H1 (cell line): ENCODE data around the gene LSM10. TPM values are rescaled to one million over a fixed set of nuclear protein-coding genes. Genes with fewer than 3 reads are reported as not detected.

ENCODE experiments used
- CTCF ChIA-PET: fragments of 300-600 bp; sonication (Branson Sonifier 250); formaldehyde crosslinking; loops from one replicate; lab custom pipeline; 2021; ENCODE audit not compliant: partially characterized antibody; lab: Charles Lee
- POLR2A ChIA-PET: fragments of 300-600 bp; sonication (Branson Sonifier 250); formaldehyde crosslinking; loops from one replicate; lab custom pipeline; 2021; ENCODE audit warnings: inconsistent platforms; ENCODE audit not compliant: partially characterized antibody; lab: Charles Lee
- DNase-seq, 2 experiments: peaks; one replicate each; pipeline versions ENCODE4 v3.0.0 to v3.0.0-alpha.2; 2010 to 2022; ENCODE audit warnings: low spot score in 2 of 2, low read depth in 1 of 2, mixed read lengths in 1 of 2
- FAIRE-seq: peaks from 2 replicates; lab custom pipeline; 2011; peaks lifted over from hg19 to GRCh38; lab: Jason Lieb, UNC
- H2AFZ ChIP-seq: 2 replicates; pipeline ENCODE4 v1.8.1; 2012; ENCODE audit warnings: low read length, inconsistent platforms
- H2AK5ac ChIP-seq: 2 replicates; pipeline ENCODE4 v1.6.1; 2013; ENCODE audit warnings: low read depth, low read length
- H2BK120ac ChIP-seq: replicated peaks from 2 replicates; pipeline ENCODE3; 2013; ENCODE audit warnings: low read depth, low read length, inconsistent platforms
- H2BK12ac ChIP-seq: 2 replicates; pipeline ENCODE4 v1.6.1; 2013; ENCODE audit warnings: low read depth, low read length
- H2BK15ac ChIP-seq: 2 replicates; pipeline ENCODE4 v1.6.1; 2013; ENCODE audit warnings: low read length
- H2BK20ac ChIP-seq: 2 replicates; pipeline ENCODE4 v1.6.1; 2013; ENCODE audit warnings: low read length
- H2BK5ac ChIP-seq: 2 replicates; pipeline ENCODE4 v1.6.1; 2013; ENCODE audit warnings: low read depth, low read length
- H3K14ac ChIP-seq: 2 replicates; pipeline ENCODE4 v1.6.1; 2013; ENCODE audit warnings: inconsistent platforms; ENCODE audit not compliant: insufficient read length
- H3K18ac ChIP-seq: 2 replicates; pipeline ENCODE4 v1.6.1; 2013; ENCODE audit warnings: low read length; ENCODE audit errors: extremely low read depth
- H3K23ac ChIP-seq: 2 replicates; pipeline ENCODE4 v1.6.1; 2013; ENCODE audit warnings: inconsistent platforms; ENCODE audit not compliant: insufficient read length
- H3K23me2 ChIP-seq: 2 replicates; pipeline ENCODE4 v1.6.1; 2013; ENCODE audit warnings: low read depth, low read length
- H3K27ac ChIP-seq: 2 replicates; pipeline ENCODE4 v1.6.1; 2011; ENCODE audit warnings: low read depth, low read length, inconsistent platforms
- H3K27me3 ChIP-seq, 4 experiments: replicated peaks in 1 of 4; 1 replicate in 1 of 4; 2 replicates in 3 of 4; pipeline versions ENCODE4 v1.6.1 to v1.8.1; 2011 to 2013; ENCODE audit warnings: low read length in 3 of 4, mild to moderate bottlenecking in 3 of 4, inconsistent platforms in 2 of 4, mixed read lengths in 2 of 4, moderate library complexity in 1 of 4; ENCODE audit not compliant: control insufficient read depth in 3 of 4, insufficient read depth in 3 of 4; ENCODE audit errors: extremely low read depth in 1 of 4
- H3K36me3 ChIP-seq, 4 experiments: 2 replicates each; pipeline versions ENCODE4 v1.6.1 to v1.8.1; 2011 to 2013; ENCODE audit warnings: mild to moderate bottlenecking in 4 of 4, low read length in 3 of 4, moderate library complexity in 2 of 4, control low read depth in 1 of 4, inconsistent platforms in 1 of 4; ENCODE audit not compliant: insufficient read depth in 4 of 4, control insufficient read depth in 2 of 4
- H3K4ac ChIP-seq: replicated peaks from 2 replicates; pipeline ENCODE3; 2013; ENCODE audit warnings: low read length, low read depth, mixed read lengths, inconsistent platforms; ENCODE audit not compliant: insufficient read length
- H3K4me1 ChIP-seq, 4 experiments: replicated peaks in 1 of 4; 1 replicate in 1 of 4; 2 replicates in 3 of 4; pipeline versions ENCODE4 v1.6.1 to v1.8.1; 2011 to 2013; ENCODE audit warnings: low read length in 3 of 4, inconsistent platforms in 2 of 4, mixed read lengths in 1 of 4; ENCODE audit not compliant: insufficient read depth in 4 of 4, control insufficient read depth in 3 of 4
- H3K4me2 ChIP-seq, 2 experiments: 2 replicates each; pipeline versions ENCODE4 v1.6.1 to v1.8.1; 2011 to 2013; ENCODE audit warnings: low read depth in 2 of 2, low read length in 2 of 2, control low read depth in 1 of 2, inconsistent platforms in 1 of 2, mild to moderate bottlenecking in 1 of 2; ENCODE audit not compliant: insufficient read depth in 1 of 2
- H3K4me3 ChIP-seq, 4 experiments: fragments of 200-600, 300-600 bp in 1 of 4; sonication (generic), shearing (Covaris generic), sonication (Bioruptor Twin) in 1 of 4; 2 replicates each; pipeline versions ENCODE4 v1.5.1 to v1.8.1; 2011 to 2016; ENCODE audit warnings: low read length in 4 of 4, low read depth in 3 of 4, control low read depth in 2 of 4, inconsistent platforms in 2 of 4, mild to moderate bottlenecking in 2 of 4, mixed read lengths in 1 of 4, moderate library complexity in 1 of 4; ENCODE audit not compliant: insufficient read depth in 2 of 4; ENCODE audit errors: extremely low read depth in 1 of 4
- H3K56ac ChIP-seq: replicated peaks from 2 replicates; pipeline ENCODE3; 2013; ENCODE audit warnings: low read depth, mild to moderate bottlenecking, mixed read lengths, low read length, inconsistent platforms; ENCODE audit not compliant: insufficient read length
- H3K79me1 ChIP-seq: 2 replicates; pipeline ENCODE4 v1.6.1; 2013; ENCODE audit warnings: low read depth, low read length, control low read depth
- H3K79me2 ChIP-seq, 2 experiments: 2 replicates each; pipeline versions ENCODE4 v1.6.1 to v1.8.1; 2012 to 2013; ENCODE audit warnings: low read length in 2 of 2, mild to moderate bottlenecking in 2 of 2, inconsistent platforms in 1 of 2; ENCODE audit not compliant: insufficient read depth in 2 of 2, control insufficient read depth in 1 of 2
- H3K9ac ChIP-seq, 4 experiments: replicated peaks in 1 of 4; 1 replicate in 1 of 4; 2 replicates in 3 of 4; pipeline versions ENCODE4 v1.6.1 to v1.8.1; 2011 to 2013; ENCODE audit warnings: low read depth in 3 of 4, low read length in 3 of 4, control low read depth in 2 of 4, mild to moderate bottlenecking in 2 of 4, moderate library complexity in 2 of 4, inconsistent platforms in 1 of 4; ENCODE audit errors: extremely low read depth in 1 of 4
- H3K9me3 ChIP-seq, 2 experiments: 2 replicates each; pipeline versions ENCODE4 v1.6.1 to v1.8.1; 2012 to 2013; ENCODE audit warnings: mild to moderate bottlenecking in 2 of 2, moderate library complexity in 2 of 2, control low read depth in 1 of 2, inconsistent platforms in 1 of 2, low read depth in 1 of 2, low read length in 1 of 2, mixed read lengths in 1 of 2; ENCODE audit not compliant: insufficient read depth in 2 of 2
- H4K20me1 ChIP-seq, 2 experiments: replicated peaks in 1 of 2; 2 replicates each; pipeline versions ENCODE3 to v1.8.1; 2011 to 2013; ENCODE audit warnings: inconsistent platforms in 2 of 2, low read length in 2 of 2, mild to moderate bottlenecking in 1 of 2; ENCODE audit not compliant: insufficient read depth in 2 of 2, control insufficient read depth in 1 of 2
- H4K5ac ChIP-seq: 2 replicates; pipeline ENCODE4 v1.6.1; 2013; ENCODE audit warnings: low read length, low read depth, mixed read lengths, inconsistent platforms; ENCODE audit not compliant: insufficient read length
- H4K8ac ChIP-seq: 2 replicates; pipeline ENCODE4 v1.8.0; 2013; ENCODE audit warnings: mild to moderate bottlenecking, moderate library complexity, low read length, inconsistent platforms; ENCODE audit not compliant: insufficient read depth; ENCODE audit errors: extremely low read depth
- H4K91ac ChIP-seq: replicated peaks from 2 replicates; pipeline ENCODE3; 2013; ENCODE audit warnings: low read length, mixed read lengths, inconsistent platforms; ENCODE audit not compliant: insufficient read length
- EGR1 ChIP-seq: IDR thresholded peaks from 2 replicates; pipeline ENCODE4 v1.6.1; 2011; ENCODE audit warnings: low read depth, low read length, borderline replicate concordance
- EZH2 ChIP-seq: fragments of 200-600 bp; sonication (generic); IDR thresholded peaks from 2 replicates; pipeline ENCODE4 v1.7.1; 2012; ENCODE audit warnings: low read depth, mild to moderate bottlenecking, moderate library complexity, low read length, inconsistent platforms; ENCODE audit not compliant: severe bottlenecking
- GTF2F1 ChIP-seq: IDR thresholded peaks from 2 replicates; pipeline ENCODE4 v1.6.1; 2012; ENCODE audit warnings: low read depth, low read length, improper control_type of control experiment, borderline replicate concordance
- HDAC2 ChIP-seq, 2 experiments: fragments of 300-600 bp in 1 of 2; sonication (generic) in 1 of 2; IDR thresholded peaks; 2 replicates each; pipeline ENCODE4 v1.6.1; 2011 to 2012; ENCODE audit warnings: low read depth in 2 of 2, low read length in 2 of 2, mild to moderate bottlenecking in 2 of 2, moderate library complexity in 2 of 2, borderline replicate concordance in 1 of 2, inconsistent platforms in 1 of 2
- HDAC6 ChIP-seq: IDR thresholded peaks from one replicate; pipeline ENCODE4 v1.7.1; 2012; ENCODE audit warnings: low read depth, mild to moderate bottlenecking, inconsistent platforms, low read length, moderate library complexity
- POLR2A ChIP-seq, 2 experiments: IDR thresholded peaks; 1 replicate in 1 of 2; 2 replicates in 1 of 2; pipeline ENCODE4 v1.6.1; 2011; ENCODE audit warnings: low read depth in 2 of 2, low read length in 2 of 2, mild to moderate bottlenecking in 2 of 2; ENCODE audit errors: control extremely low read depth in 1 of 2
- RFX5 ChIP-seq: IDR thresholded peaks from 2 replicates; pipeline ENCODE4 v1.6.1; 2011; ENCODE audit warnings: low read depth, low read length, improper control_type of control experiment, borderline replicate concordance
- WGBS, 2 experiments: shearing (Covaris generic) in 1 of 2; methylation state at CpG; one replicate each; pipeline versions ENCODE4 v1.1.6 to v1.1.7; 2013 to 2015; ENCODE audit warnings: low lambda C conversion rate in 2 of 2, mixed read lengths in 2 of 2, inconsistent platforms in 1 of 2, low coverage in 1 of 2, missing lambda C conversion rate in 1 of 2; ENCODE audit not compliant: insufficient replicate concordance in 2 of 2, insufficient coverage in 1 of 2, insufficient read length in 1 of 2; ENCODE audit errors: extremely low coverage in 1 of 2, missing lambda C conversion rate in 1 of 2; 5-methylcytosine and 5-hydroxymethylcytosine counted together
- polyA plus RNA-seq, 7 experiments: library from polyadenylated mRNA; depleted of rRNA in 3 of 7; stranded (reverse) in 5 of 7; unstranded in 2 of 7; fragments of >200 nt in 5 of 7; fragments of 200-250 nt in 2 of 7; gene quantifications; 1 replicate in 5 of 7; 2 replicates in 1 of 7; 4 replicates in 1 of 7; pipeline versions ENCODE4 v1.2.1 to v1.2.3, GENCODE V29; 2011 to 2013; ENCODE audit warnings: missing spikeins in 2 of 7, mixed read lengths in 2 of 7
- total RNA-seq: library from RNA; stranded (reverse); fragmentation: NEBNext Ultra II Directional; extraction: Animal tissue kit (Norgen Biotek cat#: 25700); gene quantifications from 2 replicates; pipeline ENCODE4 v1.2.1, GENCODE V29; 2021
- TF ChIP-seq, protein P1 (sequence below), 3 experiments: IDR thresholded peaks; 1 replicate in 2 of 3; 2 replicates in 1 of 3; pipeline versions ENCODE4 v1.5.1 to v1.6.1; 2011; ENCODE audit warnings: low read length in 3 of 3, mild to moderate bottlenecking in 3 of 3, inconsistent platforms in 2 of 3, low read depth in 1 of 3, moderate library complexity in 1 of 3; ENCODE audit not compliant: insufficient read depth in 1 of 3; ENCODE audit errors: control extremely low read depth in 1 of 3
- TF ChIP-seq, protein P2 (sequence below): IDR thresholded peaks from 2 replicates; pipeline ENCODE4 v1.6.1; 2012; ENCODE audit warnings: low read length, inconsistent platforms

The LSM10 gene
- total and polyA plus RNA-seq, 2 of the 8 experiments (the other 6 are each of a cell fraction or from before 2014, with no cell fraction given): 59.5 to 140 TPM

DNA sequence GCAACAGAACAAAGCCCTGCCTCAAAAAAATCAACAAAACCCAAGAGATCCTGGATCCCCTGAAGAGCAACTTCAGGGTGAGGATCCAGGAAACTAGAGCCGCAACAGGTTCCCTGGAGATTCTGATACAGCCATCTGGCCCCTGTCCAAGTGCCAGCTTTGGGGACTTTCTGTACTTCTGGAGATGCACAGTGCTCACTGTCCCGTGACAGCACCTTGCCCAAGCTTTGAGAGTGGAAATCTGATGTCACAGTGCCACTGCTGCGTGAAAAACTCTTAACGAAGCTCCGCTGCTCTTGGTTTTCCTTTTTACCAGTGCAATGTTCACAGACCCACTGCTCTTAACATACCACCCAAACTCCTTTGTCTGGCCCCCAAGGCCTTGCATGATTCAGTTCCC lies 38.3 kb downstream of the LSM10 start:
- Histone ChIP-seq H3K27ac (no peak overlapping the region), H4K5ac (no peak overlapping the region), H3K23me2 (no peaks in the 10 kb centered on the region), H4K91ac (no peak overlapping the region), H3K4me2 (no peak overlapping the region), H3K18ac (no peak overlapping the region), H3K4me3 (no peak overlapping the region), H3K9me3 (no peaks in the 10 kb centered on the region), H4K20me1 (peaks cover 3 to 6% of the 10 kb centered on the region in 2 experiments), H3K79me1 (no peaks in the 10 kb centered on the region; the same call in 1 of the 2 replicates), H2BK120ac (no peak overlapping the region), H3K36me3 (peaks cover 2 to 18% (median 8%) of the 10 kb centered on the region in 4 experiments; a peak in 6 of 8 replicates), H4K8ac (peak overlapping the region; percentile 36; the same call in 1 of the 2 replicates), H3K79me2 (peaks cover 0 to 6% of the 10 kb centered on the region in 2 experiments; a peak in 2 of 4 replicates), H3K23ac (no peak overlapping the region), H2BK12ac (no peak overlapping the region), H2AFZ (no peak overlapping the region), H2BK20ac (no peak overlapping the region), H3K27me3 (no peaks in the 10 kb centered on the region), H3K4ac (no peak overlapping the region), H3K9ac (no peak overlapping the region), H2BK15ac (no peak overlapping the region), H3K4me1 (no peaks in the 10 kb centered on the region), H3K14ac (no peak overlapping the region), H2AK5ac (no peak overlapping the region), H2BK5ac (no peak overlapping the region), H3K56ac (no peak overlapping the region)
- DNase-seq: no peak
- 99% methylated on average over 5 of the region's 5 CpGs; no CpG with 5 or more reads in 1 of the 2 experiments for WGBS, 2 experiments
- ChIA-PET CTCF (interaction anchor here (1.1 to 13.3 kb wide), 4 partner anchors 8 to 43 kb away, joined by 3 to 150 read pairs (median 16); no protein-coding TSS in a partner anchor), POLR2A (interaction anchor here (1.2 to 2.9 kb wide), 3 partner anchors 27 to 42 kb away, joined by 3 to 7 read pairs (median 3); no protein-coding TSS in a partner anchor)
- no peak for FAIRE-seq
- TF ChIP-seq, protein P1, sequence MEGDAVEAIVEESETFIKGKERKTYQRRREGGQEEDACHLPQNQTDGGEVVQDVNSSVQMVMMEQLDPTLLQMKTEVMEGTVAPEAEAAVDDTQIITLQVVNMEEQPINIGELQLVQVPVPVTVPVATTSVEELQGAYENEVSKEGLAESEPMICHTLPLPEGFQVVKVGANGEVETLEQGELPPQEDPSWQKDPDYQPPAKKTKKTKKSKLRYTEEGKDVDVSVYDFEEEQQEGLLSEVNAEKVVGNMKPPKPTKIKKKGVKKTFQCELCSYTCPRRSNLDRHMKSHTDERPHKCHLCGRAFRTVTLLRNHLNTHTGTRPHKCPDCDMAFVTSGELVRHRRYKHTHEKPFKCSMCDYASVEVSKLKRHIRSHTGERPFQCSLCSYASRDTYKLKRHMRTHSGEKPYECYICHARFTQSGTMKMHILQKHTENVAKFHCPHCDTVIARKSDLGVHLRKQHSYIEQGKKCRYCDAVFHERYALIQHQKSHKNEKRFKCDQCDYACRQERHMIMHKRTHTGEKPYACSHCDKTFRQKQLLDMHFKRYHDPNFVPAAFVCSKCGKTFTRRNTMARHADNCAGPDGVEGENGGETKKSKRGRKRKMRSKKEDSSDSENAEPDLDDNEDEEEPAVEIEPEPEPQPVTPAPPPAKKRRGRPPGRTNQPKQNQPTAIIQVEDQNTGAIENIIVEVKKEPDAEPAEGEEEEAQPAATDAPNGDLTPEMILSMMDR (IDR thresholded peaks at IDR 0.05; ENCODE audit: control extremely low read depth in 1 of 3, insufficient read depth in 1 of 3, low read depth in 1 of 3, low read length in 3 of 3): no peak
- TF ChIP-seq EZH2 (no peak), EGR1 (no peak), POLR2A (IDR thresholded peaks at IDR 0.05; ENCODE audit: control extremely low read depth in 1 of 2, low read depth in 2 of 2, low read length in 2 of 2) (no peak), RFX5 (no peak), HDAC2 (IDR thresholded peaks at IDR 0.05; ENCODE audit: borderline replicate concordance in 1 of 2, low read depth in 2 of 2, low read length in 2 of 2) (no peak), GTF2F1 (no peak), HDAC6 (no peak)
- TF ChIP-seq, protein P2, sequence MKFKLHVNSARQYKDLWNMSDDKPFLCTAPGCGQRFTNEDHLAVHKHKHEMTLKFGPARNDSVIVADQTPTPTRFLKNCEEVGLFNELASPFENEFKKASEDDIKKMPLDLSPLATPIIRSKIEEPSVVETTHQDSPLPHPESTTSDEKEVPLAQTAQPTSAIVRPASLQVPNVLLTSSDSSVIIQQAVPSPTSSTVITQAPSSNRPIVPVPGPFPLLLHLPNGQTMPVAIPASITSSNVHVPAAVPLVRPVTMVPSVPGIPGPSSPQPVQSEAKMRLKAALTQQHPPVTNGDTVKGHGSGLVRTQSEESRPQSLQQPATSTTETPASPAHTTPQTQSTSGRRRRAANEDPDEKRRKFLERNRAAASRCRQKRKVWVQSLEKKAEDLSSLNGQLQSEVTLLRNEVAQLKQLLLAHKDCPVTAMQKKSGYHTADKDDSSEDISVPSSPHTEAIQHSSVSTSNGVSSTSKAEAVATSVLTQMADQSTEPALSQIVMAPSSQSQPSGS: no peak
